NT2/D1 (cell line): ENCODE measurements around the gene CPED1.

ENCODE experiments used
- DNase-seq: peaks from one replicate; pipeline ENCODE4 v3.0.0-alpha.2; 2011; ENCODE audit warnings: low read depth, low spot score
- H3K27me3 ChIP-seq: 2 replicates; pipeline ENCODE4 v1.6.0; 2011; ENCODE audit warnings: mild to moderate bottlenecking; ENCODE audit not compliant: insufficient read length, insufficient read depth
- H3K36me3 ChIP-seq: 2 replicates; pipeline ENCODE4 v1.6.1; 2011; ENCODE audit warnings: mild to moderate bottlenecking, low read length, mixed read lengths; ENCODE audit not compliant: insufficient read depth, insufficient read length
- H3K4me1 ChIP-seq: 2 replicates; pipeline ENCODE4 v1.5.1; 2011; ENCODE audit not compliant: insufficient read depth, insufficient read length
- H3K4me3 ChIP-seq: 2 replicates; pipeline ENCODE4 v1.5.1; 2011; ENCODE audit warnings: low read depth; ENCODE audit not compliant: insufficient read length
- H3K9ac ChIP-seq: 2 replicates; pipeline ENCODE4 v1.6.0; 2011; ENCODE audit warnings: low read depth; ENCODE audit not compliant: insufficient read length
- H3K9me3 ChIP-seq: 2 replicates; pipeline ENCODE4 v1.5.1; 2011; ENCODE audit warnings: mild to moderate bottlenecking, low read length; ENCODE audit not compliant: insufficient read depth
- SUZ12 ChIP-seq: IDR thresholded peaks from 2 replicates; pipeline ENCODE4 v1.6.1; 2011; ENCODE audit not compliant: insufficient read length, insufficient read depth; ENCODE audit errors: extremely low read depth
- YY1 ChIP-seq: IDR thresholded peaks from 2 replicates; pipeline ENCODE4 v1.6.1; 2011; ENCODE audit not compliant: insufficient read length, insufficient read depth
- ZNF274 ChIP-seq: IDR thresholded peaks from 2 replicates; pipeline ENCODE4 v1.6.1; 2011; ENCODE audit warnings: mild to moderate bottlenecking, low read depth, low read length

Gene CPED1

GRCh38 chr7:121259826-121260225 is 271.3 kb downstream of the CPED1 start:
- Histone ChIP-seq H3K9ac (no peak overlapping the region), H3K4me1 (no peaks in the 10 kb centered on the region), H3K4me3 (no peak overlapping the region), H3K36me3 (no peaks in the 10 kb centered on the region), H3K27me3 (no peaks in the 10 kb centered on the region), H3K9me3 (no peaks in the 10 kb centered on the region)
- no peak for TF ChIP-seq ZNF274
- TF ChIP-seq SUZ12 = no peak
- no peak for TF ChIP-seq YY1
- DNase-seq = no peak

GRCh38 chr7:121261207-121261884 is 272.8 kb downstream of the CPED1 start:
- TF ChIP-seq YY1 = no peak
- H3K9ac ChIP-seq = no peak overlapping the region
- H3K4me1 ChIP-seq = no peaks in the 10 kb centered on the region
- H3K9me3 ChIP-seq = no peaks in the 10 kb centered on the region
- H3K4me3 ChIP-seq = no peak overlapping the region
- no peak for DNase-seq
- no peaks in the 10 kb centered on the region for H3K36me3 ChIP-seq
- no peaks in the 10 kb centered on the region for H3K27me3 ChIP-seq

- no peak overlapping the region for H3K4me3 ChIP-seq
- TF ChIP-seq SUZ12 (no peak), ZNF274 (no peak), YY1 (no peak)
- DNase-seq = no peak
These were observed 273.7 kb downstream of the CPED1 start for GRCh38 chr7:121262221-121262620.

GRCh38 chr7:121262969-121263368 is 274.5 kb downstream of the CPED1 start:
- no peaks in the 10 kb centered on the region for H3K27me3 ChIP-seq
- no peak overlapping the region for H3K4me3 ChIP-seq
- H3K4me1 ChIP-seq = no peaks in the 10 kb centered on the region
- no peaks in the 10 kb centered on the region for H3K9me3 ChIP-seq
- H3K9ac ChIP-seq = no peak overlapping the region
- DNase-seq = no peak
- TF ChIP-seq SUZ12 = no peak
- no peak for TF ChIP-seq ZNF274
- TF ChIP-seq YY1 = no peak
- H3K36me3 ChIP-seq = no peaks in the 10 kb centered on the region

More at GRCh38 chr7:121262221-121262620, 273.7 kb downstream of the CPED1 start:
- H3K36me3 ChIP-seq = no peaks in the 10 kb centered on the region
- H3K4me1 ChIP-seq = no peaks in the 10 kb centered on the region
- no peaks in the 10 kb centered on the region for H3K27me3 ChIP-seq
- H3K9me3 ChIP-seq = no peaks in the 10 kb centered on the region
- H3K9ac ChIP-seq = no peak overlapping the region

- no peaks in the 10 kb centered on the region for H3K4me1 ChIP-seq
- no peak overlapping the region for H3K9ac ChIP-seq
- H3K36me3 ChIP-seq = no peaks in the 10 kb centered on the region
- H3K4me3 ChIP-seq = no peak overlapping the region
- no peaks in the 10 kb centered on the region for H3K27me3 ChIP-seq
- TF ChIP-seq SUZ12 (no peak), ZNF274 (no peak), YY1 (no peak)
- no peak for DNase-seq
- H3K9me3 ChIP-seq = no peaks in the 10 kb centered on the region
These were observed 277.9 kb downstream of the CPED1 start for GRCh38 chr7:121266307-121266894.

GRCh38 chr7:121267612-121268011 is 279.1 kb downstream of the CPED1 start:
- Histone ChIP-seq H3K27me3 (no peaks in the 10 kb centered on the region), H3K9ac (no peak overlapping the region), H3K4me1 (no peaks in the 10 kb centered on the region), H3K4me3 (no peak overlapping the region), H3K9me3 (no peaks in the 10 kb centered on the region), H3K36me3 (no peaks in the 10 kb centered on the region)
- no peak for TF ChIP-seq YY1
- no peak for TF ChIP-seq SUZ12
- TF ChIP-seq ZNF274 = no peak
- no peak for DNase-seq

- Histone ChIP-seq H3K9ac (no peak overlapping the region), H3K9me3 (no peaks in the 10 kb centered on the region), H3K4me3 (no peak overlapping the region), H3K36me3 (no peaks in the 10 kb centered on the region), H3K4me1 (no peaks in the 10 kb centered on the region), H3K27me3 (no peaks in the 10 kb centered on the region)
- DNase-seq = no peak
- TF ChIP-seq ZNF274 (no peak), YY1 (no peak), SUZ12 (no peak)
These were observed 281.3 kb downstream of the CPED1 start for GRCh38 chr7:121269798-121270197.
